Fibroblast of lung (primary cell): ENCODE results near the gene CAPZB.

Source experiments
- EZH2 ChIP-seq: IDR thresholded peaks from 2 replicates; pipeline ENCODE4 v1.5.1; 2012; ENCODE audit warnings: low read length, control low read depth, mild to moderate bottlenecking; ENCODE audit errors: missing control alignments
- TF ChIP-seq, protein P1 (sequence below), 2 donors: IDR thresholded peaks in 1 of 2; conservative IDR thresholded peaks in 1 of 2; 1 replicate in 1 of 2; 2 replicates in 1 of 2; pipeline ENCODE4 v1.5.1; 2011 to 2012; ENCODE audit warnings: low read length in 2 of 2, control low read depth in 1 of 2, inconsistent platforms in 1 of 2, low read depth in 1 of 2, mild to moderate bottlenecking in 1 of 2

DNA sequence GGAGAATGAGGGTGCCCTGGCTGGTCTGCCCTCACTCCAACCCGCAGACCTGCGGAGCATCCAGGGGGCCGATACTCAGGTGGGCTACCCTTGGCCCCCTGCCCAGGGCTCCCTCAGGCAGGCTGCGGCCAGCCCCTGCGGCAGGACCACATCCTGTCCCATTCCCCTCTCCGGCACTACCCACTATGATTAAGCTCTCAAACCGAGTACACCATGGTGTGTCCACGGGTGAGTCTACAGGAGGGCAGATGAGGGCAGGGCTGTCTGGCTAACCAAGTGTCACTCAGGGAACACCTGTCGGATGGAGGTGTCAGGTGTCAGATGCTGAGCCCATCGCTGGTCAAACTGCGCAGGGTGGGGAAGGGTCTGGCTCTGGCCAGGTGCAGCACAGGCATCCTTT lies 126.0 kb downstream of the CAPZB start:
- TF ChIP-seq, protein P1, sequence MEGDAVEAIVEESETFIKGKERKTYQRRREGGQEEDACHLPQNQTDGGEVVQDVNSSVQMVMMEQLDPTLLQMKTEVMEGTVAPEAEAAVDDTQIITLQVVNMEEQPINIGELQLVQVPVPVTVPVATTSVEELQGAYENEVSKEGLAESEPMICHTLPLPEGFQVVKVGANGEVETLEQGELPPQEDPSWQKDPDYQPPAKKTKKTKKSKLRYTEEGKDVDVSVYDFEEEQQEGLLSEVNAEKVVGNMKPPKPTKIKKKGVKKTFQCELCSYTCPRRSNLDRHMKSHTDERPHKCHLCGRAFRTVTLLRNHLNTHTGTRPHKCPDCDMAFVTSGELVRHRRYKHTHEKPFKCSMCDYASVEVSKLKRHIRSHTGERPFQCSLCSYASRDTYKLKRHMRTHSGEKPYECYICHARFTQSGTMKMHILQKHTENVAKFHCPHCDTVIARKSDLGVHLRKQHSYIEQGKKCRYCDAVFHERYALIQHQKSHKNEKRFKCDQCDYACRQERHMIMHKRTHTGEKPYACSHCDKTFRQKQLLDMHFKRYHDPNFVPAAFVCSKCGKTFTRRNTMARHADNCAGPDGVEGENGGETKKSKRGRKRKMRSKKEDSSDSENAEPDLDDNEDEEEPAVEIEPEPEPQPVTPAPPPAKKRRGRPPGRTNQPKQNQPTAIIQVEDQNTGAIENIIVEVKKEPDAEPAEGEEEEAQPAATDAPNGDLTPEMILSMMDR (conservative IDR thresholded peaks at IDR 0.05 in 1 of 2, IDR thresholded peaks at IDR 0.05 in 1 of 2; ENCODE audit: low read depth in 1 of 2, low read length in 2 of 2) = no peak
- no peak for TF ChIP-seq EZH2
